GM12801 (cell line): ENCODE results near the gene MADCAM1.

Source experiments
- TF ChIP-seq, protein P1 (sequence below): IDR thresholded peaks from one replicate; pipeline ENCODE4 v1.5.1; 2011; ENCODE audit warnings: control low read depth; ENCODE audit not compliant: insufficient read length; ENCODE audit errors: extremely low read depth

Gene MADCAM1

DNA sequence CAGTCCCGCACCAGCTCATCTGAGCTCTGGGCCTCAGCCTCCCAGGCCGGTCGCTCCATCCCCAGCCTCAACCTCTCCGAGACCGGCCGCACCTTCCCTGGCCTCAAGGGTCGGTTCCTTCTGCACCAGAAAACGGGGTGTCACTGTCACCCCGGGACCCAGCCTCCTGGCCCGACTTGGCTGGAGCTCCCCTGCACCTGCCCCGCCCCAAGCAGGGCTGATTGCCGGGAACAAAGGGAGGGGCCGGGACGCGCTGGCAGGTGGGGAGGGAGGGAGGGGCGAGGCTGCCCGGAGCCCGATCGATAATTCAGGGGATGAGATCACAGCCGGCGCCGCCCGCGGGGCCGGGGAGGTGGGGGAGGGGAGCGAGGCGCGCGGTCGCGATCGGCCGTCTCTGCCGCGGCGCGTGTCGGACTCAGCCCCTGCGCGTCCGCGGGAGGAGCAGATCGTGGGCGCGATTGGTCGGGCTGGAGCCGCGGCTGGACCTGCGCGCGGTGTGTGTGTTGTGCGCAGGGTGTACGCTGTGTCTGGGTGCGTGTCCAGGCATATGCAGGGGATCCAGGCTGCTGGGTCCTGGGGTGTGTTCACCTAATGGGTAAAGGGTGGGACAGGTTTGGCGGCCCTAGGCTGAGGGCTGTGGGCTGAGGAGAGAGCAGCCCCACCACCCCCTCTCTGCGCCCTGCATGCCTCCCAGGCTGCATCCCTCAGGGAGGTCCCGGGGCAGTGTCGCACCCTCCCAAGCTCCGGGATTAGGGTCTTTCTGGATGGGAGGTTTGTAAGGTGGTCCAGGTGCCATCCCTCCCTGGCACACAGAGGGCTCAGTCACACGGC, 34.4 kb upstream of the MADCAM1 start:
- TF ChIP-seq, protein P1, sequence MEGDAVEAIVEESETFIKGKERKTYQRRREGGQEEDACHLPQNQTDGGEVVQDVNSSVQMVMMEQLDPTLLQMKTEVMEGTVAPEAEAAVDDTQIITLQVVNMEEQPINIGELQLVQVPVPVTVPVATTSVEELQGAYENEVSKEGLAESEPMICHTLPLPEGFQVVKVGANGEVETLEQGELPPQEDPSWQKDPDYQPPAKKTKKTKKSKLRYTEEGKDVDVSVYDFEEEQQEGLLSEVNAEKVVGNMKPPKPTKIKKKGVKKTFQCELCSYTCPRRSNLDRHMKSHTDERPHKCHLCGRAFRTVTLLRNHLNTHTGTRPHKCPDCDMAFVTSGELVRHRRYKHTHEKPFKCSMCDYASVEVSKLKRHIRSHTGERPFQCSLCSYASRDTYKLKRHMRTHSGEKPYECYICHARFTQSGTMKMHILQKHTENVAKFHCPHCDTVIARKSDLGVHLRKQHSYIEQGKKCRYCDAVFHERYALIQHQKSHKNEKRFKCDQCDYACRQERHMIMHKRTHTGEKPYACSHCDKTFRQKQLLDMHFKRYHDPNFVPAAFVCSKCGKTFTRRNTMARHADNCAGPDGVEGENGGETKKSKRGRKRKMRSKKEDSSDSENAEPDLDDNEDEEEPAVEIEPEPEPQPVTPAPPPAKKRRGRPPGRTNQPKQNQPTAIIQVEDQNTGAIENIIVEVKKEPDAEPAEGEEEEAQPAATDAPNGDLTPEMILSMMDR = no peak

DNA sequence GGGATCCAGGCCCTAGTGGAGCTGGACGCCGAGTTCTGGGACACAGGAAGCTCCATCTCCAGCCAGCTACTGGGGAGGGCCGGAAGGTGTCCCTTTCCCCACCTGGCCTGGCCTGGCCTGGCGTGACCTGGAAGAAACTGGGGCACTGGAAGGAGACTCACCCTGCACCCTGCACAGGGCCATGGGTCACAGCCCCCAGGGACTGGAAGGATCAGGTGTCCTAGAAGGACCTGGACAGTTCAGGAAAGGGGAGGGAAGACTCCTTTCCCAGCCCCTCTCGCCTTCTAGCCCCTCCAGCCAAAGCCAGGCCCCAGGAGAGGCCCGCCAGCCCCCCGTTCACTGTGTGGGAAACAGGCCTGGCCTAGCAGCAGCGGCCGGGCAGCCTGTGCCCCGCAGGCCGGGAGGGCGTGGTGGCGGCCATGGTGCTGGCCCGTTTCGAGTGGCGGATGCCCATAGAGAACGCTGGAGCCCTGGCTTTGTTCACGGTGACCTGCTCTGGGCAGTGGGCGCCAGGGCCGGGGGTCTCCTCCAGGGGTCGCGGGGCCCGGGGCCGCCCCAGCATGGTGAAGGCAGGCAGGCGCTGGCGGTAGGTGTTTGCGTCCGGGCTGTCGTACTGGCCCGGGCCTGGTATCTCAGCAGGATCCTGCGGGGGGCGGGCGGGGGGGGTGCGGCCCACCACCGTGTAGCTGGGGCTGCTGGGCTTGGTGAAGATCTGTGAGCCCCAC, 32.6 kb upstream of the MADCAM1 start:
- TF ChIP-seq, protein P1 = no peak

DNA sequence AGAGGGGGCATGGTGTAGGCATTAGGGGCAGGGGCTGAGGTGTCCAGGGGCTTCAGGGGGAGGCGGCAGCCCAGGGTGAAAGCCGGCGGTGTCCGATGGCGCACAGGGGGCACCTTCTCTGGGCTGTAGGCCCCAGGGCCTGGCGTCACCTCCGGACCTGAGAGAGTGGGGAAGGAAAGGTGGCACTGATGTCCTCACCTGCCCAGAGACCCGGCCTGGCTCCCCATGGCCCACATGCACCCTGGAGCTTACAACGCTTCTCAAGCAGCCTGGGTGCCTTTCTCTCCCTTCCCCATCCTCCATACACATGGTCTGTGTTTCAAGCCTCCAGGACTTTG, 32.1 kb upstream of the MADCAM1 start:
- TF ChIP-seq, protein P1 = no peak

DNA sequence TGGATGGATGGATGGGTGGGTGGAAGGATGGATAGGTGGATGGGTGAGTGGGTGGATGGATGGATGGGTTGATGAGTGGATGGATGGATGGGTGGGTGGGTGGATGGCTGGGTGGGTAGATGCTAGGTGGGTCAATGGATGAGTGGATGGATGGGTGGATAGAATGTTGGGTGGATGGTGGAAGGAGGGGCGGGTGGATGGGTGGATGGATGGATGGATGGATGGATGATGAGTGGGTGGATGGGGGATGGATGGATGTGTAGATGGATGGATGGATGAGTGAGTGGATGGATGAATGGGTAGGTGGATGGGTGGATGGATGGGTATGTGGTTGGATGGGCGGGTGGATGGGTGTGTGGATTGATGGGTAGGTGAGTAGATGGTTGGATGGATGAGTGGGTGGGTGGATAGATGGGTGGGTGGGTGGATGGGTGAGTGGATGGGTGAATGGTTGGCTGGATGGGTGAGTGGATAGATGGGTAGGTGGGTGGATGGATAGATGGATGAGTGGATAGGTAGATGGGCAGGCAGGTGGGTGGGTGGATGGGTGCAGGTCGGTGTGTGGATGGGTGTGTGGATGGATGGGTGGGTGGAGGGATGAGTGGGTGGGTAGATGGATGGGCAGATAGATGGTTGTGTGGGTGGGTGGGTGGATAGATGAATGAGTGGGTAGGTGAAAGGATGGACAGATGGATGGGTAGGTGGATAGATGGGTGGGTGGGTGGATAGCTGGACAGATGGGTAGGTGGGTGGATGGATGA, 31.1 kb upstream of the MADCAM1 start:
- TF ChIP-seq, protein P1 = no peak

DNA sequence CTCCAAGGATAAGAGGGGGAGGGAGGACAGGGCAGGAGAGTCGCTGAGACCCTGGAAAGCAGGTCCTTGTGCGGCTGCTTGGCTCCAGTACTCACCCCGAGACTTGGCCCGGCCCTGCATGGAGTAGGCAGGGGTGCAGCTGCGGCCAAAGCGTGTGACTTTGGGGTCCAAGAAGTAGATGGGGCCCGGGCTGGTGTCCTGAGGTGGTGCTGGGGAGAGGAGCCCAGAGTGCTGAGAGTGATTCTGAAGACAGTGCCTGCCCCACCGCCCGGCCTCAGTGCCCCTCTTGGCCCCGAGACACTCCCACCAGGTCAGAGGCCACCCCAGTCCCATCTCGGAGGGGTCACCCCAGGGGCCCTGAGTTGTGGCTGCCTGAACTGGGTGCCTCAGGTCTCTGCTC, 28.7 kb upstream of the MADCAM1 start:
- TF ChIP-seq, protein P1 = no peak

DNA sequence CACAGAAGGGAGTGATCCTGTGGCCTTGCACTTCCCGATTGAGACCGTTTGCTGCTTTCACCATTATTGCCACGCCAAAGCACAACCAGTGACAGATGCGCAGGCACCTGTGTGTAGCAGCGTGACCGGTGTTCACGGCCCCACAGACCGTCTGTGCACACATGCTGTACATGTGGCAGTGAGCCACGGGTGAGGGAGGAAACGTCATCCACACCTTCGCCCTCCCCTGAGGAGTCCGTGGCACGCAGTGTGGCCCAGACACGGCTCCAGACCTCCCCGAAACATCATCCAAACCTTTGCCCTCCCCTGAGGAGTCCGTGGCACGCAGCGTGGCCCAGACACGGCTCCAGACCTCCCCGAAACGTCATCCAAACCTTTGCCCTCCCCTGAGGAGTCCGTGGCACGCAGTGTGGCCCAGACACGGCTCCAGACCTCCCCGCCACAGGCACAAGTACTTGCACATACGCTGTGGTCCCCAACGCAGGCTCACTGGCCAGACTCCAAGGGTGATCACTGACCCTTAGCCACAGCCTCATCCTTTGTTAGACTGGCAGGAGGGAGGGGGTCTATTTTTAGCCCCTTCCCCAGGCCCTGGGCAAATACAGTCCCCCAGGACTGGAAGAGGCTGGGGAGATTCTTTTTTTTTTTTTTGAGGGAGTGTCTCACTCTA, 27.6 kb upstream of the MADCAM1 start:
- TF ChIP-seq, protein P1 = no peak

DNA sequence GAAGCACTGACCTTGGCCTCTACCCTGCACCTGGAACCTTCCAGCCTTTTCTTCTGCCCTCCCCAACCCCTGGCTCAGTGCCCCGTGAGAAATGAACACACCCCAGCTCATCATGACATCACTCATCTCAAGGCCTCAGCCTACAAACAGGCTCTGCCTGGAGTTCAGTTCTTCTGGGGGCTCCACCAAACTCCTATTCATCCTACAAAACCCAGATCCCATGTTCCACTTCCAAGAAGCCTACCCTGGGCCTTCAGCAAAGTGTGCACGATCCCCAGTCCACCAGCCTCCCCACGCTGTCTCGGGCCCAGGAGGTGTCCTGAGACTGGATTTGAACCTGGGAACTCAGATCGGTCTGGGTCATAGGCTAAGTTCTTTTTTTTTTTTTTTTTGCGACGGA, 26.5 kb upstream of the MADCAM1 start:
- TF ChIP-seq, protein P1 = no peak
